Fibroblast of villous mesenchyme (primary cell): Measurements from ENCODE around the gene MGMT. TPM values are rescaled to one million over a fixed set of nuclear protein-coding genes. Genes with fewer than 3 reads are reported as not detected.

Experiments used
- DNase-seq: peaks from one replicate; pipeline ENCODE4 v3.0.0-alpha.2; 2010; ENCODE audit warnings: low read depth
- H3K4me3 ChIP-seq: 2 replicates; pipeline ENCODE4 v1.5.1; 2011; ENCODE audit warnings: low read depth, mild to moderate bottlenecking, low read length
- total RNA-seq: library from RNA; depleted of rRNA; stranded (reverse); fragments of >200 nt; gene quantifications from 2 replicates; pipeline ENCODE4 v1.2.3, GENCODE V29; 2012
- TF ChIP-seq, protein P1 (sequence below): IDR thresholded peaks from 2 replicates; pipeline ENCODE4 v1.5.1; 2012; ENCODE audit warnings: low read depth, mild to moderate bottlenecking, low read length; ENCODE audit not compliant: insufficient read depth

Gene MGMT
- total RNA-seq, 1 donor = 10.4 TPM

- DNase-seq = peak; percentile 1
- H3K4me3 ChIP-seq = no peak overlapping the region
- TF ChIP-seq, protein P1, sequence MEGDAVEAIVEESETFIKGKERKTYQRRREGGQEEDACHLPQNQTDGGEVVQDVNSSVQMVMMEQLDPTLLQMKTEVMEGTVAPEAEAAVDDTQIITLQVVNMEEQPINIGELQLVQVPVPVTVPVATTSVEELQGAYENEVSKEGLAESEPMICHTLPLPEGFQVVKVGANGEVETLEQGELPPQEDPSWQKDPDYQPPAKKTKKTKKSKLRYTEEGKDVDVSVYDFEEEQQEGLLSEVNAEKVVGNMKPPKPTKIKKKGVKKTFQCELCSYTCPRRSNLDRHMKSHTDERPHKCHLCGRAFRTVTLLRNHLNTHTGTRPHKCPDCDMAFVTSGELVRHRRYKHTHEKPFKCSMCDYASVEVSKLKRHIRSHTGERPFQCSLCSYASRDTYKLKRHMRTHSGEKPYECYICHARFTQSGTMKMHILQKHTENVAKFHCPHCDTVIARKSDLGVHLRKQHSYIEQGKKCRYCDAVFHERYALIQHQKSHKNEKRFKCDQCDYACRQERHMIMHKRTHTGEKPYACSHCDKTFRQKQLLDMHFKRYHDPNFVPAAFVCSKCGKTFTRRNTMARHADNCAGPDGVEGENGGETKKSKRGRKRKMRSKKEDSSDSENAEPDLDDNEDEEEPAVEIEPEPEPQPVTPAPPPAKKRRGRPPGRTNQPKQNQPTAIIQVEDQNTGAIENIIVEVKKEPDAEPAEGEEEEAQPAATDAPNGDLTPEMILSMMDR = no peak
Measured at GRCh38 chr10:129707406-129708388, 240.7 kb downstream of the MGMT start.

- TF ChIP-seq, protein P1 = no peak
- no peak for DNase-seq
- no peak overlapping the region for H3K4me3 ChIP-seq
Measured at GRCh38 chr10:129709101-129709500, 242.1 kb downstream of the MGMT start.

DNA sequence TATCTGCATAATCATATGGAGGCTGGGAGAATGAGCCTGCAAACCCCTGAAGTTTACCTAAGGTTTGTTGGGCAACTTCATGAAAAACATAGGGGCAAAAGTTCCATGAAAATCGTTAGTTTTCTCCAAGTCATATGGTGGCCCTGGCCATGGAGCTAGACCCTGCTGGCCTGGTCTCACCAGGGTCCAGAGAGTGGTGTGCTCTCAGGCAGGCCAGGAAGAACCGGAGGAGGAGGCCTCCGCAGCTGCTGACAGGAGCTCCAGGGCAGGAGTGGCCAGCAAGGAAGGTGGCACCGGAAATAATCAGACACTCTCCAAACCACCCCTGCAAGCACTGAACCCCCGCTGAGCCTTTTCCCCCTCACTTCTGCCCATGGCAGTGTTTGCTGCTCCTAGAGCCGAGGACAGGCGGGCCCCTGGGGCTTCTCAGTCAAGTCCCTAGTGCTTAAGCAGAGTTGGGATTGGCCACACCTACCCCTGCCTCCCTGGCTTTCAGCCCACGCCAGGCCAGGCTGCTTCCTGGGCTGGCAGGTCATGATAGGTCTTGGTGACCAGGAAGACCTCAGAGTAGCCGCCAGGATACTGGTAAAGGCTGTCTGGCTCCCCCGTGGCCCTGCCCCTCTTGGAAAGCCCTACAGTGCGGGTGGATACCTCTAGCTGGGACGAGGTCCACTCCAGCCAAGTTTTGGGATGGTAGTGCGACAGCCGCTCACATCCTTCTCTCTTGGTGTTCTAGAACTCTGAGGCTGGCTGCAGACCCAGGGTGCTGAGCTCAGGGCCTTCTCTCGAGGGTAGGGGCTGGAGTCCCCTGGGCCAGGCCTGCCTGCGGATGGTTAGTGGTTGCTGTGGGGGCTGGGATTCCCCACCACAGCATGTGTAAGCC lies 242.8 kb downstream of the MGMT start:
- H3K4me3 ChIP-seq = no peak overlapping the region
- TF ChIP-seq, protein P1 = no peak
- DNase-seq = no peak

- no peak overlapping the region for H3K4me3 ChIP-seq
- TF ChIP-seq, protein P1 = no peak
- DNase-seq = no peak
Measured at GRCh38 chr10:129710510-129710847, 243.4 kb downstream of the MGMT start.

GRCh38 chr10:129711291-129711690 lies 244.2 kb downstream of the MGMT start:
- TF ChIP-seq, protein P1 = no peak
- DNase-seq = no peak
- H3K4me3 ChIP-seq = no peak overlapping the region

GRCh38 chr10:129712000-129712399 lies 245.0 kb downstream of the MGMT start:
- no peak overlapping the region for H3K4me3 ChIP-seq
- DNase-seq = no peak
- TF ChIP-seq, protein P1 = no peak
